Ectodermal cell (in vitro differentiated cells): ENCODE measurements around the gene ZAP70.

ENCODE experiments used
- H3K27ac ChIP-seq: 2 replicates; pipeline ENCODE4 v1.7.0; 2013; ENCODE audit warnings: mild to moderate bottlenecking, low read depth, low read length; ENCODE audit not compliant: insufficient read depth, poor library complexity, severe bottlenecking
- H3K27me3 ChIP-seq: 2 replicates; pipeline ENCODE4 v1.7.0; 2013; ENCODE audit warnings: mild to moderate bottlenecking, low read length; ENCODE audit not compliant: insufficient read depth, control insufficient read depth, poor library complexity, severe bottlenecking
- H3K36me3 ChIP-seq: one replicate; pipeline ENCODE4 v1.7.0; 2013; ENCODE audit warnings: low read length; ENCODE audit not compliant: control insufficient read depth, insufficient read depth
- H3K4me1 ChIP-seq: one replicate; pipeline ENCODE4 v1.7.0; 2013; ENCODE audit warnings: low read length; ENCODE audit not compliant: control insufficient read depth, insufficient read depth
- H3K4me3 ChIP-seq: 2 replicates; pipeline ENCODE4 v1.7.0; 2013; ENCODE audit warnings: low read depth, low read length, control low read depth; ENCODE audit not compliant: insufficient read depth
- H3K9me3 ChIP-seq: 2 replicates; pipeline ENCODE4 v1.7.0; 2013; ENCODE audit warnings: mild to moderate bottlenecking, low read length, moderate library complexity; ENCODE audit not compliant: control insufficient read depth
- WGBS, 2 experiments: methylation state at CpG; one replicate each; pipeline ENCODE4 v1.1.7; 2013; ENCODE audit warnings: missing lambda C conversion rate in 2 of 2; 5-methylcytosine and 5-hydroxymethylcytosine counted together

ZAP70 gene

GRCh38 chr2:97716695-97717612 lies 3.6 kb downstream of the ZAP70 start:
- 93 to 94% methylated on average over 21 of the region's 21 CpGs for WGBS, 2 experiments
- Histone ChIP-seq H3K9me3 (no peaks in the 10 kb centered on the region), H3K36me3 (no peaks in the 10 kb centered on the region)

GRCh38 chr2:97717613-97717995 lies 4.2 kb downstream of the ZAP70 start:
- Histone ChIP-seq H3K27ac (no peak overlapping the region), H3K4me1 (peaks cover 8% of the 10 kb centered on the region), H3K36me3 (no peaks in the 10 kb centered on the region), H3K9me3 (no peaks in the 10 kb centered on the region), H3K27me3 (no peaks in the 10 kb centered on the region), H3K4me3 (no peak overlapping the region)
- WGBS, 2 experiments: 89 to 93% methylated on average over 3 of the region's 3 CpGs

More at GRCh38 chr2:97716695-97717612, 3.6 kb downstream of the ZAP70 start:
- no peak overlapping the region for H3K27ac ChIP-seq
- H3K4me3 ChIP-seq: no peak overlapping the region
- peaks cover 8% of the 10 kb centered on the region for H3K4me1 ChIP-seq
- H3K27me3 ChIP-seq: no peaks in the 10 kb centered on the region

- Histone ChIP-seq H3K4me3 (no peak overlapping the region), H3K9me3 (no peaks in the 10 kb centered on the region)
- 92% methylated on average over 21 of the region's 21 CpGs for WGBS, 2 experiments
Observed at GRCh38 chr2:97718051-97718882, 4.9 kb downstream of the ZAP70 start.

GRCh38 chr2:97718942-97719341 lies 5.6 kb downstream of the ZAP70 start:
- 96% methylated on average over 3 of the region's 3 CpGs for WGBS, 2 experiments
- no peak overlapping the region for H3K4me3 ChIP-seq
- H3K36me3 ChIP-seq: no peaks in the 10 kb centered on the region

More at GRCh38 chr2:97718051-97718882, 4.9 kb downstream of the ZAP70 start:
- H3K27ac ChIP-seq: no peak overlapping the region
- no peaks in the 10 kb centered on the region for H3K27me3 ChIP-seq
- H3K36me3 ChIP-seq: no peaks in the 10 kb centered on the region
- peaks cover 8% of the 10 kb centered on the region for H3K4me1 ChIP-seq

GRCh38 chr2:97719362-97720155 lies 6.2 kb downstream of the ZAP70 start:
- Histone ChIP-seq H3K4me1 (peaks cover 8% of the 10 kb centered on the region), H3K27ac (no peak overlapping the region), H3K36me3 (no peaks in the 10 kb centered on the region), H3K27me3 (no peaks in the 10 kb centered on the region), H3K9me3 (no peaks in the 10 kb centered on the region), H3K4me3 (no peak overlapping the region)
- WGBS, 2 experiments: 92 to 94% methylated on average over 16 of the region's 16 CpGs

More at GRCh38 chr2:97718942-97719341, 5.6 kb downstream of the ZAP70 start:
- Histone ChIP-seq H3K27ac (no peak overlapping the region), H3K4me1 (peaks cover 8% of the 10 kb centered on the region), H3K27me3 (no peaks in the 10 kb centered on the region), H3K9me3 (no peaks in the 10 kb centered on the region)

- Histone ChIP-seq H3K4me3 (no peak overlapping the region), H3K4me1 (peaks cover 2% of the 10 kb centered on the region), H3K36me3 (no peaks in the 10 kb centered on the region), H3K9me3 (no peaks in the 10 kb centered on the region), H3K27me3 (no peaks in the 10 kb centered on the region), H3K27ac (no peak overlapping the region)
- WGBS, 2 experiments: 32 to 41% methylated on average over 1 to 2 of the region's 2 CpGs
Observed at GRCh38 chr2:97720746-97721145, 7.4 kb downstream of the ZAP70 start.

- 93 to 94% methylated on average over 6 of the region's 6 CpGs for WGBS, 2 experiments
- H3K9me3 ChIP-seq: no peaks in the 10 kb centered on the region
- no peak overlapping the region for H3K27ac ChIP-seq
- H3K27me3 ChIP-seq: no peaks in the 10 kb centered on the region
- no peaks in the 10 kb centered on the region for H3K4me1 ChIP-seq
- H3K4me3 ChIP-seq: no peak overlapping the region
- H3K36me3 ChIP-seq: no peaks in the 10 kb centered on the region
Observed at GRCh38 chr2:97722227-97722626, 8.9 kb downstream of the ZAP70 start.

GRCh38 chr2:97723156-97724072 lies 10.0 kb downstream of the ZAP70 start:
- H3K27me3 ChIP-seq: no peaks in the 10 kb centered on the region
- H3K9me3 ChIP-seq: no peaks in the 10 kb centered on the region
- no peak overlapping the region for H3K27ac ChIP-seq
- no peak overlapping the region for H3K4me3 ChIP-seq
- no peaks in the 10 kb centered on the region for H3K4me1 ChIP-seq
- no peaks in the 10 kb centered on the region for H3K36me3 ChIP-seq
- WGBS, 2 experiments: 95 to 97% methylated on average over 37 of the region's 37 CpGs

GRCh38 chr2:97724073-97724410 lies 10.7 kb downstream of the ZAP70 start:
- H3K36me3 ChIP-seq: no peaks in the 10 kb centered on the region
- no peaks in the 10 kb centered on the region for H3K27me3 ChIP-seq
- H3K4me1 ChIP-seq: no peaks in the 10 kb centered on the region
- no peak overlapping the region for H3K27ac ChIP-seq
- 97% methylated on average over 41 of the region's 41 CpGs for WGBS, 2 experiments
- no peaks in the 10 kb centered on the region for H3K9me3 ChIP-seq
- no peak overlapping the region for H3K4me3 ChIP-seq
